SK-N-SH (cell line): ENCODE results near the gene ENPP7. TPM values are rescaled to one million over a fixed set of nuclear protein-coding genes. Genes with fewer than 3 reads are reported as not detected.

Experiments
- CTCF ChIA-PET: fragments of 300-600, 350-600 bp; formaldehyde crosslinking; extraction: SDS; loops from one replicate; lab custom pipeline; 2021; lab: Yijun Ruan, JAX
- POLR2A ChIA-PET: fragments of 350-600 bp; sonication (Branson Sonifier 250); formaldehyde crosslinking; extraction: SDS; loops from one replicate; lab custom pipeline; 2020; ENCODE audit warnings: antibody characterized with exemption, inconsistent platforms; lab: Yijun Ruan, JAX
- DNase-seq: peaks from one replicate; pipeline ENCODE4 v3.0.0; 2012
- H2AFZ ChIP-seq: fragments of 200-600 bp; sonication (generic); 2 replicates; pipeline ENCODE4 v1.8.1; 2016; ENCODE audit warnings: antibody characterized with exemption, mild to moderate bottlenecking, low read depth
- H3F3A ChIP-seq: fragments of 200-600 bp; sonication (generic); replicated peaks from 2 replicates; pipeline ENCODE3; 2016; ENCODE audit warnings: antibody characterized with exemption, mild to moderate bottlenecking; ENCODE audit not compliant: insufficient read depth
- H3K27ac ChIP-seq, 2 experiments: fragments of 200-500 bp in 1 of 2; fragments of 200-600 bp in 1 of 2; sonication (Bioruptor generic) in 1 of 2; sonication (generic), shearing (Covaris generic) in 1 of 2; 2 replicates each; pipeline versions ENCODE4 v1.5.1 to v1.6.1; 2014 to 2016; ENCODE audit warnings: low read depth in 2 of 2, inconsistent platforms in 1 of 2, low read length in 1 of 2, mild to moderate bottlenecking in 1 of 2, mixed read lengths in 1 of 2
- H3K27me3 ChIP-seq: fragments of 200-600 bp; sonication (generic), shearing (Covaris generic); 2 replicates; pipeline ENCODE4 v1.6.1; 2016; ENCODE audit warnings: mixed run types; ENCODE audit not compliant: insufficient read depth
- H3K36me3 ChIP-seq, 2 experiments: fragments of 200-500 bp in 1 of 2; fragments of 200-600 bp in 1 of 2; sonication (Bioruptor generic) in 1 of 2; sonication (generic) in 1 of 2; replicated peaks in 1 of 2; 2 replicates each; pipeline versions ENCODE3 to v1.5.1; 2014 to 2016; ENCODE audit warnings: low read length in 1 of 2, mild to moderate bottlenecking in 1 of 2; ENCODE audit not compliant: insufficient read depth in 2 of 2, control insufficient read depth in 1 of 2
- H3K4me1 ChIP-seq, 2 experiments: fragments of 200-500 bp in 1 of 2; fragments of 200-600 bp in 1 of 2; sonication (Bioruptor generic) in 1 of 2; sonication (generic), shearing (Covaris generic) in 1 of 2; 2 replicates each; pipeline versions ENCODE4 v1.5.1 to v1.6.1; 2014 to 2016; ENCODE audit warnings: low read depth in 1 of 2, low read length in 1 of 2, mixed run types in 1 of 2; ENCODE audit not compliant: insufficient read depth in 2 of 2, control insufficient read depth in 1 of 2
- H3K4me2 ChIP-seq: fragments of 200-600 bp; sonication (generic), shearing (Covaris generic); 2 replicates; pipeline ENCODE4 v1.6.1; 2017; ENCODE audit warnings: mixed run types
- H3K4me3 ChIP-seq, 2 experiments: fragments of 200-500 bp in 1 of 2; fragments of 200-600 bp in 1 of 2; sonication (Bioruptor generic) in 1 of 2; sonication (generic), shearing (Covaris generic) in 1 of 2; 2 replicates each; pipeline versions ENCODE4 v1.5.1 to v1.8.1; 2014 to 2016; ENCODE audit warnings: low read depth in 2 of 2, inconsistent platforms in 1 of 2, low read length in 1 of 2, mild to moderate bottlenecking in 1 of 2, mixed read lengths in 1 of 2, moderate library complexity in 1 of 2
- H3K79me2 ChIP-seq: fragments of 200-600 bp; sonication (generic); 2 replicates; pipeline ENCODE4 v1.8.1; 2017; ENCODE audit warnings: mild to moderate bottlenecking; ENCODE audit not compliant: insufficient read depth
- H3K9ac ChIP-seq: fragments of 200-600 bp; sonication (generic); 2 replicates; pipeline ENCODE4 v1.6.1; 2017; ENCODE audit warnings: mixed run types
- H3K9me2 ChIP-seq: fragments of 200-600 bp; sonication (generic); 2 replicates; pipeline ENCODE4 v1.6.1; 2017; ENCODE audit warnings: mixed run types
- H3K9me3 ChIP-seq: fragments of 200-600 bp; sonication (generic); 2 replicates; pipeline ENCODE4 v1.6.1; 2017; ENCODE audit warnings: mixed run types, mild to moderate bottlenecking, moderate library complexity
- H4K20me1 ChIP-seq: fragments of 200-600 bp; sonication (generic); 2 replicates; pipeline ENCODE4 v1.6.1; 2017; ENCODE audit warnings: mild to moderate bottlenecking, mixed run types; ENCODE audit not compliant: insufficient read depth
- EZH2phosphoT487 ChIP-seq: fragments of 200-600 bp; sonication (generic); IDR thresholded peaks from 2 replicates; pipeline ENCODE4 v1.6.1; 2017; ENCODE audit warnings: low read depth, mixed run types, mild to moderate bottlenecking, antibody characterized with exemption, moderate library complexity, borderline replicate concordance
- FOSL2 ChIP-seq: IDR thresholded peaks from 2 replicates; pipeline ENCODE4 v1.4.0; 2012; ENCODE audit warnings: low read depth, mild to moderate bottlenecking, moderate library complexity, borderline replicate concordance
- GABPA ChIP-seq: IDR thresholded peaks from 2 replicates; pipeline ENCODE4 v1.4.0; 2012; ENCODE audit warnings: low read depth, mild to moderate bottlenecking
- PBX3 ChIP-seq: IDR thresholded peaks from 2 replicates; pipeline ENCODE4; 2012
- RCOR1 ChIP-seq: fragments of 150-350 bp; IDR thresholded peaks from 2 replicates; pipeline ENCODE4 v1.6.1; 2017; ENCODE audit warnings: antibody characterized with exemption, low read length
- REST ChIP-seq: IDR thresholded peaks from 2 replicates; pipeline ENCODE4 v1.6.1; 2012; ENCODE audit warnings: mild to moderate bottlenecking, low read depth, low read length, moderate library complexity
- RXRA ChIP-seq: IDR thresholded peaks from 2 replicates; pipeline ENCODE4 v1.4.0; 2012; ENCODE audit warnings: low read depth, mild to moderate bottlenecking, borderline replicate concordance
- SMC3 ChIP-seq: IDR thresholded peaks from 2 replicates; pipeline ENCODE4 v1.6.1; 2012; ENCODE audit warnings: low read depth, low read length, improper control_type of control experiment
- TAF1 ChIP-seq: IDR thresholded peaks from 2 replicates; pipeline ENCODE4 v1.6.1; 2012; ENCODE audit warnings: low read depth, mild to moderate bottlenecking, low read length, moderate library complexity, borderline replicate concordance
- YY1 ChIP-seq: IDR thresholded peaks from 2 replicates; pipeline ENCODE4 v1.4.0; 2012; ENCODE audit warnings: low read depth, mild to moderate bottlenecking
- WGBS: methylation state at CpG from one replicate; pipeline ENCODE4 v1.1.6; 2017; ENCODE audit warnings: low lambda C conversion rate; 5-methylcytosine and 5-hydroxymethylcytosine counted together
- polyA plus RNA-seq, 3 experiments: library from polyadenylated mRNA; depleted of rRNA; stranded (reverse); fragments of >200 nt; gene quantifications; 2 replicates each; pipeline ENCODE4 v1.2.3, GENCODE V29; 2012

The ENPP7 gene
- polyA plus RNA-seq (2012; rRNA removed): not detected in 2 replicates
- polyA plus RNA-seq (2012; cell fraction: cytosol; rRNA removed): not detected in 2 replicates
- not detected in 2 replicates for polyA plus RNA-seq (2012; cell fraction: nucleus; rRNA removed)

GRCh38 chr17:79730769-79731483 is at the start of gene ENPP7:
Gene ENPP7, plus strand, starts transcription at chr17:79730943. Its CDS starts 197 bp downstream, at chr17:79731140.
- H3K9me3 ChIP-seq: no peaks in the 10 kb centered on the region
- POLR2A ChIA-PET: no interaction called here
- no peaks in the 10 kb centered on the region for H3K36me3 ChIP-seq
- H3K4me3 ChIP-seq: no peak within 1 kb of the TSS
- H3K79me2 ChIP-seq: no peaks in the 10 kb centered on the region
- no peaks in the 10 kb centered on the region for H3K27me3 ChIP-seq
- no peak for DNase-seq
- H3K4me2 ChIP-seq: no peak within 1 kb of the TSS
- no peaks in the 10 kb centered on the region for H4K20me1 ChIP-seq
- no peak within 1 kb of the TSS for H3K27ac ChIP-seq
- H3F3A ChIP-seq: no peaks in the 10 kb centered on the region
- TF ChIP-seq RXRA (no peak), GABPA (no peak)
- TF ChIP-seq, all 33 proteins: peak for 0
- Histone ChIP-seq H2AFZ (no peak within 1 kb of the TSS), H3K9ac (no peak within 1 kb of the TSS), H3K4me1 (peaks cover 0 to 8% of the 10 kb centered on the region in 2 experiments; a peak in 1 of 4 replicates), H3K9me2 (no peaks in the 10 kb centered on the region)
- WGBS: 85% methylated on average over 27 of the region's 33 CpGs
- CTCF ChIA-PET: interaction anchor here (3.6 kb wide), 1 partner anchor 11 kb away, joined by 23 read pairs; no protein-coding TSS in a partner anchor

GRCh38 chr17:79681101-79681621 is 49.6 kb upstream of the ENPP7 start:
- Histone ChIP-seq H3K9me2 (no peaks in the 10 kb centered on the region), H3K36me3 (no peaks in the 10 kb centered on the region), H3K27ac (no peak overlapping the region), H3K9ac (no peak overlapping the region), H3K4me2 (no peak overlapping the region), H3K9me3 (no peaks in the 10 kb centered on the region), H2AFZ (no peak overlapping the region), H3K27me3 (peaks cover 10% of the 10 kb centered on the region; the same call in 1 of the 2 replicates), H3K79me2 (no peaks in the 10 kb centered on the region), H3K4me1 (no peaks in the 10 kb centered on the region)
- no peak for DNase-seq
- CTCF ChIA-PET: interaction anchor here (1.3 to 1.6 kb wide), 2 partner anchors 15 to 28 kb away, joined by 3 to 4 read pairs; no protein-coding TSS in a partner anchor
- no peak for TF ChIP-seq GABPA
- TF ChIP-seq SMC3: no peak
- TF ChIP-seq FOSL2: no peak
- no peak for TF ChIP-seq PBX3
- no peak for TF ChIP-seq REST
- no peak for TF ChIP-seq RCOR1
- TF ChIP-seq TAF1: no peak
- TF ChIP-seq EZH2phosphoT487: no peak
- no peak for TF ChIP-seq YY1
- TF ChIP-seq, all 33 proteins: peak for 0
- Histone ChIP-seq H4K20me1 (no peaks in the 10 kb centered on the region), H3F3A (no peaks in the 10 kb centered on the region), H3K4me3 (no peak overlapping the region)
- POLR2A ChIA-PET: no interaction called here
- WGBS: 63% methylated on average over 10 of the region's 14 CpGs
